Erythroblast (primary cell): Measurements from ENCODE around the gene OSBP.

Experiments used
- GATA1 ChIP-seq: IDR thresholded peaks from 2 replicates; pipeline ENCODE4 v1.6.1; 2011; ENCODE audit warnings: low read depth, mild to moderate bottlenecking, control low read depth, low read length, moderate library complexity
- POLR2A ChIP-seq: IDR thresholded peaks from 2 replicates; pipeline ENCODE4 v1.6.1; 2011; ENCODE audit warnings: mild to moderate bottlenecking, low read length

DNA sequence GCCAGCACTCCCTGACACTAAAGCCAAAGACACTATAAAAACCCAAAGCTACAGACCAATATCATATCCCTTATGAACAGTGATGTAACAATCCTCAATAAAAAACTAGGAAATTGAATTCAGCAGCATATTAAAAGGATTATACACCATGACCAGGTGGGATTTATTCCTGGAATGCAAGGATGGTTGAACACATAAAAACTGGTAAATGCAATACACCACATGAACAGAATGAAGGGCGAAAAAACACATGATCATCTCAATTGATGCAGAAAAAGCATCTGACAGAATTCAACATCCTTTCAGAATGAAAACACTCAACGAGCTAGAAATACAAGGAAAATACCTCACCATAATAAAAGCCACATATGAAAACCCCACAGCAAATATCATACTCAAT is 31.3 kb downstream of the OSBP start:
- TF ChIP-seq POLR2A (no peak), GATA1 (no peak)
